GM13976 (cell line): ENCODE measurements around the gene SLC35F1.

Experiments used
- DNase-seq: peaks from one replicate; pipeline ENCODE4 v3.0.0; 2012; ENCODE audit warnings: low spot score
- in situ Hi-C: fragments of 300-500 bp; cut with MboI; formaldehyde crosslinking; loops from one replicate; pipeline ENCODE4 v1.12.0; 2022; ENCODE audit warnings: low sequenced_read_pairs, mixed read lengths, inconsistent platforms; ENCODE audit not compliant: unreplicated experiment
- TF ChIP-seq, protein P1 (sequence below): IDR thresholded peaks from 2 replicates; pipeline ENCODE4 v1.5.1; 2012; ENCODE audit warnings: borderline replicate concordance, mild to moderate bottlenecking; ENCODE audit not compliant: insufficient read depth; ENCODE audit errors: extremely low read depth, missing control alignments, control extremely low read depth

SLC35F1 gene

DNA sequence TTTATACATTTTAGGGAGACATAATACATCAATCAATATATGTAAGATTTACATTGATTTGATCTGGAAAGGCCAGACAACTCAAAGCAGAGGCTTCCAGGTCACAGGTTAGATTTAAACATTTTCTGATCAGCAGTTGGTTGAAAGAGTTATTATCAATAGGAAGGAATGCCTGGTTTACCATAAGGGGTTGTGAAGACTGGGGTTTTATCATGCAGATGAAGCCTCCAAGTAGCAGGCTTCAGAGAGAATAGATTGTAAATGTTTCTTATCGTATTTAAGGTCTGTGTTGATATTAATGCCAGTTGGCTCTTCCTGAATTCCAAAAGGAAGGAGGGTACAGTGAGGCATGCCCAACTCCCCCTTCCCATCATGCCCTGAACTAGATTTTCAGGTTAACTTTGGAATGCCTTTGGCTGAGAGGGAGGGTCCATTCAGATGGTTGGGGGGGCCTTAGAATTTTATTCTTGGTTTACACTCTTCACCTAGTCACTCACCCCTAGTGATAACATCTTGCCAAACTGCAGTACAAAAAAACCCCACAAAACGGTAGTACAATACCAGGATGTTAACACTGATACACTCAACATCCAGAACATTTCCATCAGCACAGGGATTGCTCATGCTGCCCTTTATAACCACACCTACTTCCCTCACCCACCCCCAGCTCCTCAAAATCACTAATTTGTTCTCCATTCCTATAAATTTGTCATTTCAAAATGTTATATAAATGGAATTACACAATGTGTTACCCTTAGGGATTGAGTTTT, 381.5 kb downstream of the SLC35F1 start:
- no peak for DNase-seq
- in situ Hi-C loops: loop anchor here (10.0 to 25.0 kb wide), 3 partner anchors 224 to 524 kb away; no protein-coding TSS in a partner anchor
- TF ChIP-seq, protein P1, sequence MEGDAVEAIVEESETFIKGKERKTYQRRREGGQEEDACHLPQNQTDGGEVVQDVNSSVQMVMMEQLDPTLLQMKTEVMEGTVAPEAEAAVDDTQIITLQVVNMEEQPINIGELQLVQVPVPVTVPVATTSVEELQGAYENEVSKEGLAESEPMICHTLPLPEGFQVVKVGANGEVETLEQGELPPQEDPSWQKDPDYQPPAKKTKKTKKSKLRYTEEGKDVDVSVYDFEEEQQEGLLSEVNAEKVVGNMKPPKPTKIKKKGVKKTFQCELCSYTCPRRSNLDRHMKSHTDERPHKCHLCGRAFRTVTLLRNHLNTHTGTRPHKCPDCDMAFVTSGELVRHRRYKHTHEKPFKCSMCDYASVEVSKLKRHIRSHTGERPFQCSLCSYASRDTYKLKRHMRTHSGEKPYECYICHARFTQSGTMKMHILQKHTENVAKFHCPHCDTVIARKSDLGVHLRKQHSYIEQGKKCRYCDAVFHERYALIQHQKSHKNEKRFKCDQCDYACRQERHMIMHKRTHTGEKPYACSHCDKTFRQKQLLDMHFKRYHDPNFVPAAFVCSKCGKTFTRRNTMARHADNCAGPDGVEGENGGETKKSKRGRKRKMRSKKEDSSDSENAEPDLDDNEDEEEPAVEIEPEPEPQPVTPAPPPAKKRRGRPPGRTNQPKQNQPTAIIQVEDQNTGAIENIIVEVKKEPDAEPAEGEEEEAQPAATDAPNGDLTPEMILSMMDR: no peak

DNA sequence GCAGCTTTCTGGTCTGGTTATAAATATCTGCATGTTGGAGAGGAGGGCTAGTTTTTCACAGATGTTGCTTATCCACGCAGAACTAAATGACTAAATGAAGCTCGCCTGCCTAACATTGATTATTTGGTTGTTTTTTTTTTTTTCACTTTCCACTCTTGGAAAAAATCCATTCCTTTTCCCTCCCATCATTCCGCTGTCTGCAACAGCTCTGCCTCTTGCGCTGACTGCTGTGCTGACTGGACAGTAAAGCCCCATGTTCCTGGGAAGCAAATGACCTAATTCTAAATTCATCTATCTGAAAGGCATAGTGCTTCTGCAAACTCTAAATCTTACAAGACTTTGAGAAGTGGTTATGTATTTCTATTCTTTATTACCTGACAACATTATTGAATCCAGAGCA, 385.5 kb downstream of the SLC35F1 start:
- DNase-seq: no peak
- in situ Hi-C loops: loop anchor here (25.0 kb wide), 2 partner anchors 220 to 520 kb away; no protein-coding TSS in a partner anchor
- TF ChIP-seq, protein P1: no peak

GRCh38 chr6:118294906-118295305, 387.8 kb downstream of the SLC35F1 start:
- in situ Hi-C loops: loop anchor here (25.0 kb wide), 2 partner anchors 217 to 517 kb away; no protein-coding TSS in a partner anchor

GRCh38 chr6:118295336-118295735, 388.3 kb downstream of the SLC35F1 start:
- in situ Hi-C loops: loop anchor here (25.0 kb wide), 2 partner anchors 217 to 517 kb away; no protein-coding TSS in a partner anchor
- TF ChIP-seq, protein P1: no peak

More at GRCh38 chr6:118294906-118295305, 387.8 kb downstream of the SLC35F1 start:
- no peak for DNase-seq
- TF ChIP-seq, protein P1: no peak

GRCh38 chr6:118296129-118296901, 389.3 kb downstream of the SLC35F1 start:
- DNase-seq: no peak
- in situ Hi-C loops: loop anchor here (25.0 kb wide), 2 partner anchors 216 to 516 kb away; no protein-coding TSS in a partner anchor
- TF ChIP-seq, protein P1: no peak

More at GRCh38 chr6:118295336-118295735, 388.3 kb downstream of the SLC35F1 start:
- DNase-seq: no peak

DNA sequence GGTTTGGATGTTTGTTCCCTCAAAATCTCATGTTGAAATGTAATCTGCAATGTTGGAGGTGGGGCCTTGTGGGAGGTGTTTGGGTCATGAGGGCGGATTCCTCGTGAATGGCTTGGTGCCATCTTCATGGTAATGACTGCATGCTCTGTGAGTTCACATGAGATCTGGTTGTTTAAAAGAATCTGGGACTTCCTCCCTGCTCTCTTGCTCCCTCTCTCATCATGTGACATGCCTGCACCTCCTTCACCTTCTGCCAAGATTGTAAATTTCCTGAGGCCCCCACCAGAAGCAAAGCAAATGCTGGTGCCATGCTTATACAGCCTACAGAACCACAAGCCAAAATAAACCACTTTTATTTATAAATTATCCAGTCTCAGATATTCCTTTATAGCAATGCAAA, 390.8 kb downstream of the SLC35F1 start:
- TF ChIP-seq, protein P1: no peak
- in situ Hi-C loops: loop anchor here (25.0 kb wide), 2 partner anchors 214 to 514 kb away; no protein-coding TSS in a partner anchor
- DNase-seq: no peak
